ENCODE results near the gene PCDH9. TPM values are rescaled to one million over a fixed set of nuclear protein-coding genes. Genes with fewer than 3 reads are reported as not detected.

PCDH9 gene
- total RNA-seq, 4 donors from 2014 or later, result 2.8 to 22.4 (median 12.9) TPM

GRCh38 chr13:66345518-66345810 lies 884.7 kb downstream of the PCDH9 start:
- H3K4me3 ChIP-seq (replicated peaks in 1 of 3), result no peak overlapping the region
- no peaks in the 10 kb centered on the region for H3K27me3 ChIP-seq
- DNase-seq, result no peak
- TF ChIP-seq CTCF (IDR thresholded peaks at IDR 0.05) (no peak), POLR2A (IDR thresholded peaks at IDR 0.05) (no peak)
- H3K36me3 ChIP-seq, result no peaks in the 10 kb centered on the region
- no peak overlapping the region for H3K27ac ChIP-seq
- WGBS, 2 donors, result 85 to 88% methylated on average over 6 of the region's 6 CpGs
- intact Hi-C loops (cut with DNase I), result no loop called here
- H3K9me3 ChIP-seq, result no peaks in the 10 kb centered on the region
- H3K4me1 ChIP-seq, result no peaks in the 10 kb centered on the region

- H3K4me3 ChIP-seq (replicated peaks in 1 of 3), result no peak overlapping the region
- 74 to 77% methylated on average over 4 of the region's 4 CpGs for WGBS, 2 donors
- H3K36me3 ChIP-seq, result no peaks in the 10 kb centered on the region
- no peaks in the 10 kb centered on the region for H3K4me1 ChIP-seq
- H3K27ac ChIP-seq, result no peak overlapping the region
- intact Hi-C loops (cut with DNase I), result no loop called here
- TF ChIP-seq CTCF (IDR thresholded peaks at IDR 0.05) (no peak), POLR2A (IDR thresholded peaks at IDR 0.05) (no peak)
- no peaks in the 10 kb centered on the region for H3K9me3 ChIP-seq
- no peaks in the 10 kb centered on the region for H3K27me3 ChIP-seq
- DNase-seq, result no peak
Observed at GRCh38 chr13:66344805-66345517, 885.2 kb downstream of the PCDH9 start.

- Histone ChIP-seq H3K27ac (no peak overlapping the region), H3K36me3 (no peaks in the 10 kb centered on the region), H3K27me3 (no peaks in the 10 kb centered on the region), H3K9me3 (no peaks in the 10 kb centered on the region), H3K4me3 (replicated peaks in 1 of 3) (no peak overlapping the region), H3K4me1 (no peaks in the 10 kb centered on the region)
- intact Hi-C loops (cut with DNase I), result no loop called here
- no peak for DNase-seq
- TF ChIP-seq CTCF (IDR thresholded peaks at IDR 0.05), result no peak
- TF ChIP-seq POLR2A (IDR thresholded peaks at IDR 0.05), result no peak
- WGBS, 2 donors, result 86 to 90% methylated on average over 9 of the region's 9 CpGs
Observed at GRCh38 chr13:66343224-66343828, 886.8 kb downstream of the PCDH9 start.

GRCh38 chr13:66341635-66342377 lies 888.3 kb downstream of the PCDH9 start:
- H3K4me1 ChIP-seq, result no peaks in the 10 kb centered on the region
- no peak overlapping the region for H3K4me3 ChIP-seq (replicated peaks in 1 of 3)
- H3K9me3 ChIP-seq, result no peaks in the 10 kb centered on the region
- intact Hi-C loops (cut with DNase I), result no loop called here
- no peak for DNase-seq
- TF ChIP-seq POLR2A (IDR thresholded peaks at IDR 0.05) (no peak), CTCF (IDR thresholded peaks at IDR 0.05) (no peak)
- H3K27ac ChIP-seq, result no peak overlapping the region
- H3K27me3 ChIP-seq, result no peaks in the 10 kb centered on the region
- H3K36me3 ChIP-seq, result no peaks in the 10 kb centered on the region
- WGBS, 2 donors, result 62 to 65% methylated on average over 6 of the region's 6 CpGs

- no peak overlapping the region for H3K4me3 ChIP-seq (replicated peaks in 1 of 3)
- DNase-seq, result no peak
- no peaks in the 10 kb centered on the region for H3K36me3 ChIP-seq
- intact Hi-C loops (cut with DNase I), result no loop called here
- H3K9me3 ChIP-seq, result no peaks in the 10 kb centered on the region
- H3K27ac ChIP-seq, result no peak overlapping the region
- TF ChIP-seq CTCF (IDR thresholded peaks at IDR 0.05) (no peak), POLR2A (IDR thresholded peaks at IDR 0.05) (no peak)
- no peaks in the 10 kb centered on the region for H3K4me1 ChIP-seq
- H3K27me3 ChIP-seq, result no peaks in the 10 kb centered on the region
Observed at GRCh38 chr13:66339214-66339613, 890.9 kb downstream of the PCDH9 start.

All from thyroid gland (tissue), 4 donors.